HEK293 (cell line): ENCODE data around the gene LRRK1.

Experiments used
- CTCF ChIA-PET: fragments of 350-600 bp; formaldehyde crosslinking; extraction: SDS; loops from one replicate; lab custom pipeline; 2021; ENCODE audit warnings: antibody characterized with exemption; lab: Yijun Ruan, JAX
- POLR2A ChIA-PET: fragments of 300-600 bp; formaldehyde crosslinking; extraction: SDS; loops from one replicate; lab custom pipeline; 2020; ENCODE audit warnings: antibody characterized with exemption, inconsistent platforms; lab: Yijun Ruan, JAX
- H3K27ac ChIP-seq: fragments of 200-500 bp; sonication (Bioruptor generic); 2 replicates; pipeline ENCODE4 v1.5.1; 2014; ENCODE audit warnings: low read depth, low read length, control low read depth, inconsistent platforms; ENCODE audit errors: extremely low read depth
- H3K36me3 ChIP-seq, 2 experiments: fragments of 200-500 bp in 1 of 2; sonication (Bioruptor generic) in 1 of 2; 1 replicate in 1 of 2; 2 replicates in 1 of 2; pipeline ENCODE4 v1.5.1; 2014 to 2017; ENCODE audit warnings: inconsistent platforms in 2 of 2, low read length in 2 of 2; ENCODE audit not compliant: control insufficient read depth in 2 of 2, insufficient read depth in 1 of 2
- H3K4me1 ChIP-seq: fragments of 200-500 bp; sonication (Bioruptor generic); 2 replicates; pipeline ENCODE4 v1.5.1; 2014; ENCODE audit warnings: mild to moderate bottlenecking, low read length, inconsistent platforms; ENCODE audit not compliant: control insufficient read depth, insufficient read depth
- H3K4me3 ChIP-seq: 2 replicates; pipeline ENCODE4 v1.5.1; 2011; ENCODE audit warnings: low read depth, mild to moderate bottlenecking, control low read depth, low read length, moderate library complexity
- H3K9me3 ChIP-seq: fragments of 200-500 bp; sonication (Bioruptor generic); 2 replicates; pipeline ENCODE4 v1.5.1; 2014; ENCODE audit warnings: low read depth, low read length, inconsistent platforms; ENCODE audit not compliant: control insufficient read depth, insufficient read depth
- BCL11A ChIP-seq: fragments of 450-650 bp; formaldehyde crosslinking; IDR thresholded peaks from 2 replicates; pipeline ENCODE4 v1.5.1; 2016; ENCODE audit warnings: low read depth, missing biosample characterization, missing genetic modification characterization
- HOXA7 ChIP-seq: sonication (generic); formaldehyde crosslinking; IDR thresholded peaks from 2 replicates; pipeline ENCODE4 v1.8.1; 2022; ENCODE audit warnings: missing genetic modification reagents, borderline replicate concordance
- HOXD13 ChIP-seq: sonication (generic); formaldehyde crosslinking; IDR thresholded peaks from 2 replicates; pipeline ENCODE4 v1.8.0; 2022; ENCODE audit warnings: missing genetic modification reagents, borderline replicate concordance
- INSM2 ChIP-seq: fragments of 450-650 bp; formaldehyde crosslinking; IDR thresholded peaks from 2 replicates; pipeline ENCODE4 v1.5.1; 2016; ENCODE audit warnings: missing biosample characterization, missing genetic modification characterization
- KLF10 ChIP-seq: fragments of 450-650 bp; IDR thresholded peaks from 2 replicates; pipeline ENCODE4 v1.5.1; 2018; ENCODE audit warnings: missing biosample characterization, mild to moderate bottlenecking, missing genetic modification characterization
- OSR2 ChIP-seq: fragments of 450-650 bp; formaldehyde crosslinking; IDR thresholded peaks from 2 replicates; pipeline ENCODE4 v1.5.1; 2016; ENCODE audit warnings: missing biosample characterization, missing genetic modification characterization
- PRDM6 ChIP-seq: fragments of 450-650 bp; formaldehyde crosslinking; IDR thresholded peaks from 2 replicates; pipeline ENCODE4 v1.5.1; 2017; ENCODE audit warnings: missing biosample characterization, missing genetic modification characterization
- SALL2 ChIP-seq: fragments of 450-650 bp; formaldehyde crosslinking; IDR thresholded peaks from 2 replicates; pipeline ENCODE4 v1.5.0; 2017; ENCODE audit warnings: missing biosample characterization, mild to moderate bottlenecking, missing genetic modification characterization, borderline replicate concordance
- ZBTB20 ChIP-seq: fragments of 450-650 bp; formaldehyde crosslinking; IDR thresholded peaks from 2 replicates; pipeline ENCODE4 v1.5.1; 2016; ENCODE audit warnings: missing biosample characterization, missing genetic modification characterization
- ZBTB6 ChIP-seq: fragments of 450-650 bp; formaldehyde crosslinking; IDR thresholded peaks from 2 replicates; pipeline ENCODE4 v1.5.1; 2017; ENCODE audit warnings: missing biosample characterization, missing genetic modification characterization
- ZNF10 ChIP-seq: fragments of 450-650 bp; formaldehyde crosslinking; IDR thresholded peaks from 2 replicates; pipeline ENCODE4 v1.5.1; 2017; ENCODE audit warnings: missing biosample characterization, missing genetic modification characterization
- ZNF112 ChIP-seq: fragments of 450-650 bp; formaldehyde crosslinking; IDR thresholded peaks from 2 replicates; pipeline ENCODE4 v1.5.0; 2017; ENCODE audit warnings: missing biosample characterization, missing genetic modification characterization
- ZNF138 ChIP-seq: fragments of 450-650 bp; formaldehyde crosslinking; IDR thresholded peaks from 2 replicates; pipeline ENCODE4 v1.5.1; 2016; ENCODE audit warnings: missing biosample characterization, missing genetic modification characterization, borderline replicate concordance
- ZNF19 ChIP-seq: fragments of 450-650 bp; formaldehyde crosslinking; IDR thresholded peaks from 2 replicates; pipeline ENCODE4; 2016; ENCODE audit warnings: missing biosample characterization, missing genetic modification characterization, low read depth
- ZNF473 ChIP-seq: fragments of 450-650 bp; formaldehyde crosslinking; IDR thresholded peaks from 2 replicates; pipeline ENCODE4 v1.5.1; 2017; ENCODE audit warnings: missing biosample characterization, missing genetic modification characterization
- ZNF510 ChIP-seq: fragments of 450-650 bp; formaldehyde crosslinking; IDR thresholded peaks from 2 replicates; pipeline ENCODE4 v1.5.1; 2018; ENCODE audit warnings: mild to moderate bottlenecking, missing genetic modification characterization, missing biosample characterization; ENCODE audit not compliant: insufficient replicate concordance
- ZNF513 ChIP-seq: fragments of 450-650 bp; IDR thresholded peaks from 2 replicates; pipeline ENCODE4 v1.5.1; 2018; ENCODE audit warnings: missing biosample characterization, missing genetic modification characterization
- ZNF530 ChIP-seq: fragments of 450-650 bp; formaldehyde crosslinking; IDR thresholded peaks from 2 replicates; pipeline ENCODE4 v1.5.1; 2016; ENCODE audit warnings: low read depth, missing biosample characterization, missing genetic modification characterization
- ZNF660 ChIP-seq: fragments of 450-650 bp; IDR thresholded peaks from 2 replicates; pipeline ENCODE4 v1.5.1; 2018; ENCODE audit warnings: missing biosample characterization, mild to moderate bottlenecking, missing genetic modification characterization
- ZNF701 ChIP-seq: fragments of 450-650 bp; formaldehyde crosslinking; IDR thresholded peaks from 2 replicates; pipeline ENCODE4 v1.5.1; 2016; ENCODE audit warnings: missing biosample characterization, missing genetic modification characterization
- ZNF707 ChIP-seq: fragments of 450-650 bp; formaldehyde crosslinking; IDR thresholded peaks from 2 replicates; pipeline ENCODE4 v1.5.1; 2016; ENCODE audit warnings: missing biosample characterization, missing genetic modification characterization
- ZNF785 ChIP-seq: fragments of 450-650 bp; formaldehyde crosslinking; IDR thresholded peaks from 2 replicates; pipeline ENCODE4 v1.5.1; 2016; ENCODE audit warnings: missing biosample characterization, missing genetic modification characterization

The LRRK1 gene

GRCh38 chr15:101060576-101061551 lies 141.7 kb downstream of the LRRK1 start:
- Histone ChIP-seq H3K27ac (no peak overlapping the region), H3K9me3 (no peaks in the 10 kb centered on the region; the same call in 1 of the 2 replicates), H3K4me3 (no peak overlapping the region), H3K4me1 (no peaks in the 10 kb centered on the region), H3K36me3 (no peaks in the 10 kb centered on the region)
- ChIA-PET CTCF (no interaction called here), POLR2A (no interaction called here)
- no peak for TF ChIP-seq ZNF513 (tag by site-specific recombination)
- no peak for TF ChIP-seq ZNF785 (tag by site-specific recombination)
- TF ChIP-seq SALL2 (tag by site-specific recombination), result no peak
- TF ChIP-seq ZNF530 (tag by site-specific recombination), result no peak
- TF ChIP-seq BCL11A (tag by site-specific recombination), result no peak
- no peak for TF ChIP-seq ZBTB6 (tag by site-specific recombination)
- no peak for TF ChIP-seq ZNF660 (tag by site-specific recombination)
- no peak for TF ChIP-seq INSM2 (tag by site-specific recombination)
- TF ChIP-seq PRDM6 (tag by site-specific recombination), result no peak

- ChIA-PET POLR2A (no interaction called here), CTCF (interaction anchor here (1.1 kb wide), 1 partner anchor 48 kb away, joined by 3 read pairs; no protein-coding TSS in a partner anchor)
- Histone ChIP-seq H3K4me3 (no peak overlapping the region), H3K36me3 (no peaks in the 10 kb centered on the region), H3K4me1 (no peaks in the 10 kb centered on the region), H3K9me3 (no peaks in the 10 kb centered on the region; the same call in 1 of the 2 replicates), H3K27ac (no peak overlapping the region)
- no peak for TF ChIP-seq ZNF112 (tag by site-specific recombination)
- TF ChIP-seq ZNF660 (tag by site-specific recombination), result no peak
- TF ChIP-seq KLF10, result no peak
Measured at GRCh38 chr15:101062063-101062462, 142.9 kb downstream of the LRRK1 start.

GRCh38 chr15:101062471-101063171 lies 143.5 kb downstream of the LRRK1 start:
- H3K36me3 ChIP-seq, result no peaks in the 10 kb centered on the region
- POLR2A ChIA-PET, result no interaction called here
- no peak overlapping the region for H3K27ac ChIP-seq
- no peaks in the 10 kb centered on the region; the same call in 1 of the 2 replicates for H3K9me3 ChIP-seq
- H3K4me1 ChIP-seq, result no peaks in the 10 kb centered on the region
- CTCF ChIA-PET, result interaction anchor here (1.1 to 1.3 kb wide), 2 partner anchors 26 to 49 kb away, joined by 3 read pairs; no protein-coding TSS in a partner anchor
- no peak overlapping the region for H3K4me3 ChIP-seq
- TF ChIP-seq HOXD13 (CRISPR knock-in tag) (no peak), ZNF138 (tag by site-specific recombination) (no peak), ZNF701 (tag by site-specific recombination) (no peak), OSR2 (no peak), ZNF707 (no peak), ZNF473 (tag by site-specific recombination) (no peak), ZNF660 (tag by site-specific recombination) (no peak), ZNF19 (tag by site-specific recombination) (no peak), HOXA7 (CRISPR knock-in tag) (no peak), ZNF10 (no peak), ZNF112 (tag by site-specific recombination) (no peak), ZBTB20 (tag by site-specific recombination) (no peak), ZNF510 (tag by site-specific recombination) (no peak), ZNF530 (tag by site-specific recombination) (no peak)
